ENCODE measurements around the gene ITGA5. TPM values are rescaled to one million over a fixed set of nuclear protein-coding genes. Genes with fewer than 3 reads are reported as not detected.
A peak's percentile ranks its signal among the peaks of the same experiment; 100 is the strongest.

The ITGA5 gene
- total RNA-seq, 1 experiment from 2014 or later: 12.2 TPM

DNA sequence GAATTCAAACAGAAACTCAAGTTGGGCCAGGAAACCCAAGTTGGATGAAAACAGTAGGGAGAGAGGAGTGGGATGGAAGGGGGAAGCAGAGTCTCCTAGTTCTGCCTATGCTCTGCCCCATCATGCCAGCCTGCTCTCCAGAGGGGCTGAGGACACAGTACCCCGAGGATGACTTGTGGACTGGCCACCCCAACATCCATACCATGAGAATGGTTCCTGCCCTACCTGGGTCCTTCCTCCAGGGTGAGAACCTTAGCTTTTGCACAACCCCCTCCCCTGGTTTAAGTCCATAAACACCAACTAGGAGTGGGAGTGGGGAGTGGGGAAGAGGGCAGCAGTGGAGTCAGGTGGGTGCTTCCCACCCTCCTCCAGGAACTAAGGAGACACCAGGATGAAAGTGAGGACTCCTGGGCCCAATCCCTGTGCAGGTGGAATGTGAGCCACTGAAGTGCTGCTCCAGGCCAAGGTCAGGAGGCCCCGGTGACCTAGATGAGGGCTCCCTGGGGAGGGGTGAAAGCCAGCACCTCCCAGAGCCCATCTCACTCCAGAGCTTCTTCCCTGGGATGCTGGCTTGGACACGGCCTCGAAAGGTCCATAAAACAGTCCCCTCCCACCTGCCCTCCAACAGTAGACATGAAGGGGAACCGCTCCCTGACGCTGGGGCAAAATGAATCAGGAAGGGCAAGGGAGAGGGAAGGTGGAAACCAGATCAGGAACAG is 41.1 kb downstream of the ITGA5 start:
- Histone ChIP-seq H3K4me2 (ENCODE audit: insufficient read depth, insufficient read length, low read length) (no peak overlapping the region), H3K79me2 (ENCODE audit: insufficient read depth, low read length) (no peaks in the 10 kb centered on the region)
- H3K9me3 Mint-ChIP-seq: no peaks in the 10 kb centered on the region

More for the DNA sequence above, 41.1 kb downstream of the ITGA5 start:
- H3K23ac ChIP-seq (ENCODE audit: insufficient read length, low read depth, low read length): no peak overlapping the region
- Mint-ChIP-seq H3K36me3 (ENCODE audit: insufficient read depth in 1 of 3, low read depth in 3 of 3) (peaks cover 5 to 35% (median 14%) of the 10 kb centered on the region in 3 experiments; a peak in 6 of 7 replicates), H3K27me3 (ENCODE audit: low read depth) (peaks cover 31% of the 10 kb centered on the region), H3K27ac (peak overlapping the region in 1 of 3 experiments; percentile 48; a peak in 1 of 7 replicates), H3K4me1 (peaks cover 16 to 17% of the 10 kb centered on the region in 2 experiments), H3K4me3 (peak overlapping the region; percentile 66 to 84; a peak in 4 of 5 replicates)
- no peaks in the 10 kb centered on the region for H3K4me1 ChIP-seq (ENCODE audit: insufficient read depth, low read length)
- H3K56ac ChIP-seq (ENCODE audit: insufficient read length, low read depth, low read length): no peak overlapping the region
- no peaks in the 10 kb centered on the region for H4K20me1 ChIP-seq (ENCODE audit: control insufficient read depth, insufficient read depth, insufficient read length)
- H3K4ac ChIP-seq (ENCODE audit: low read depth, low read length): no peak overlapping the region
- no peak overlapping the region for H2AFZ ChIP-seq (ENCODE audit: low read length)
- no peak overlapping the region for H2BK12ac ChIP-seq (ENCODE audit: insufficient read length, low read depth, low read length)
- no peak overlapping the region for H3K14ac ChIP-seq (ENCODE audit: insufficient read depth, low read length)
- no peak overlapping the region for H3T11ph ChIP-seq (ENCODE audit: low read length)
- H2BK15ac ChIP-seq (ENCODE audit: low read depth, low read length): no peak overlapping the region
- no CpG with 5 or more reads among the region's 6 CpGs for WGBS (ENCODE audit: extremely low coverage, insufficient read length, low lambda C conversion rate)
- H2BK5ac ChIP-seq (ENCODE audit: insufficient read length, low read length): no peak overlapping the region
- no peak overlapping the region for H4K91ac ChIP-seq (ENCODE audit: insufficient read length, low read depth, low read length)
- TF ChIP-seq, protein P1, sequence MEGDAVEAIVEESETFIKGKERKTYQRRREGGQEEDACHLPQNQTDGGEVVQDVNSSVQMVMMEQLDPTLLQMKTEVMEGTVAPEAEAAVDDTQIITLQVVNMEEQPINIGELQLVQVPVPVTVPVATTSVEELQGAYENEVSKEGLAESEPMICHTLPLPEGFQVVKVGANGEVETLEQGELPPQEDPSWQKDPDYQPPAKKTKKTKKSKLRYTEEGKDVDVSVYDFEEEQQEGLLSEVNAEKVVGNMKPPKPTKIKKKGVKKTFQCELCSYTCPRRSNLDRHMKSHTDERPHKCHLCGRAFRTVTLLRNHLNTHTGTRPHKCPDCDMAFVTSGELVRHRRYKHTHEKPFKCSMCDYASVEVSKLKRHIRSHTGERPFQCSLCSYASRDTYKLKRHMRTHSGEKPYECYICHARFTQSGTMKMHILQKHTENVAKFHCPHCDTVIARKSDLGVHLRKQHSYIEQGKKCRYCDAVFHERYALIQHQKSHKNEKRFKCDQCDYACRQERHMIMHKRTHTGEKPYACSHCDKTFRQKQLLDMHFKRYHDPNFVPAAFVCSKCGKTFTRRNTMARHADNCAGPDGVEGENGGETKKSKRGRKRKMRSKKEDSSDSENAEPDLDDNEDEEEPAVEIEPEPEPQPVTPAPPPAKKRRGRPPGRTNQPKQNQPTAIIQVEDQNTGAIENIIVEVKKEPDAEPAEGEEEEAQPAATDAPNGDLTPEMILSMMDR (conservative IDR thresholded peaks at IDR 0.05): no peak
- no peak overlapping the region for H4K8ac ChIP-seq (replicated peaks; ENCODE audit: insufficient read length, low read depth, low read length)
- no peak overlapping the region for H2BK120ac ChIP-seq (ENCODE audit: low read depth, low read length, poor library complexity, severe bottlenecking)
- H3K27me3 ChIP-seq (ENCODE audit: insufficient read depth, low read length): no peaks in the 10 kb centered on the region; the same call in 1 of the 2 replicates
- H3K9me3 ChIP-seq (ENCODE audit: control insufficient read depth, low read depth, low read length): no peaks in the 10 kb centered on the region
- H3K23me2 ChIP-seq (ENCODE audit: insufficient read length, low read depth, low read length, poor library complexity, severe bottlenecking): no peaks in the 10 kb centered on the region
- no peak overlapping the region for H3K27ac ChIP-seq (ENCODE audit: insufficient read length, low read depth, low read length)
- no peak overlapping the region for H2AK5ac ChIP-seq (ENCODE audit: insufficient read length, low read length)
- no peak overlapping the region for H3K9ac ChIP-seq (ENCODE audit: extremely low read depth, insufficient read length, low read length)
- no peak overlapping the region for H3K18ac ChIP-seq (ENCODE audit: insufficient read length, low read depth, low read length)
- H4K5ac ChIP-seq (ENCODE audit: insufficient read length, low read depth, low read length): no peak overlapping the region
- no peaks in the 10 kb centered on the region for H3K79me1 ChIP-seq (ENCODE audit: insufficient read depth, low read depth, low read length, poor library complexity, severe bottlenecking)
- no peak overlapping the region for H2BK20ac ChIP-seq (ENCODE audit: low read depth, low read length, poor library complexity, severe bottlenecking)
- no peak for DNase-seq
